GM21367 (cell line): ENCODE results near the gene SAFB.
"Not testable (repeated sequence)": the region's sequence is repeated elsewhere in the genome, so short reads cannot be mapped to it uniquely, and the experiment has no call there.

Source experiments
- ATAC-seq: cut with Tn5 transposase; IDR thresholded peaks from one replicate; pipeline ENCODE4 v1.9.1; 2021; ENCODE audit not compliant: unreplicated experiment

The SAFB gene

DNA sequence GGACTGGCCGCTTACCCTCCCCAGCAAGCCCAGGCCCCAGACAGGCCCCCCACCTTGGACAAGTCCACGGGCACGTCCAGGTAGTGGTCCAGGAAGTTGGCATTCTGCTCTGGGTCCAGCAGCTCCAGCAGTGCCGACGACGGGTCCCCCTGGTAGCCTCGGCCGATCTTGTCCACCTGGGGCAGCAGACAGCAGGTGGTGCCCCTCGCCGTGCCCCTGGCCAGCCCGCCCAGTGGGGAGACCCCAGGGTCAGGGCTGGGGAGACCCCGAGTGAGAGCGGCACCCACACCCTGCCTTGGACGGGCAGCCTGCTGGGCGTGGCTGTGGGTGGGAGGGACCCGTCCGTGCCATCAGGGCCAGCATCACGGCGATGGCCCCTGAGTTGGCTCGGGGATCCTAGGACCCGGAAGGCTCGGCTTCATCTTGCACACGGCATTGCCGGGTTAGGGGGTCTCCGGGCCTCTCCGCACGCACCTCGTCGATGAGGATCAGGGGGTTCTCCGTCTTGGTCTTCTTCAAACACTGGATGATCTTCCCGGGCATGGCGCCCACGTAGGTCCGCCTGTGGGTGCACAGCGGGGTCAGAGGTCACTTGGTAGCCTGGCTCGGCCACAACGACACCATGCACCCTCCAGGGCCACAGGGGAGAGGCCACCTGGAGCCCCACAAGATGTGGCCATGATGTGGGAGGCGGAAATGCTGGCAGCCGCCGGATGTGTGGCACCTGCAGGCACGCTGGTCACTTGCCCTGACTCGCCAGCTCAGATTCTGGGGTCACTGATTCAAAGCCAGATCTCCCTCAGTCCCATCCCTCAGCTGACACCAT is 73.5 kb downstream of the SAFB start:
- no peak for ATAC-seq

DNA sequence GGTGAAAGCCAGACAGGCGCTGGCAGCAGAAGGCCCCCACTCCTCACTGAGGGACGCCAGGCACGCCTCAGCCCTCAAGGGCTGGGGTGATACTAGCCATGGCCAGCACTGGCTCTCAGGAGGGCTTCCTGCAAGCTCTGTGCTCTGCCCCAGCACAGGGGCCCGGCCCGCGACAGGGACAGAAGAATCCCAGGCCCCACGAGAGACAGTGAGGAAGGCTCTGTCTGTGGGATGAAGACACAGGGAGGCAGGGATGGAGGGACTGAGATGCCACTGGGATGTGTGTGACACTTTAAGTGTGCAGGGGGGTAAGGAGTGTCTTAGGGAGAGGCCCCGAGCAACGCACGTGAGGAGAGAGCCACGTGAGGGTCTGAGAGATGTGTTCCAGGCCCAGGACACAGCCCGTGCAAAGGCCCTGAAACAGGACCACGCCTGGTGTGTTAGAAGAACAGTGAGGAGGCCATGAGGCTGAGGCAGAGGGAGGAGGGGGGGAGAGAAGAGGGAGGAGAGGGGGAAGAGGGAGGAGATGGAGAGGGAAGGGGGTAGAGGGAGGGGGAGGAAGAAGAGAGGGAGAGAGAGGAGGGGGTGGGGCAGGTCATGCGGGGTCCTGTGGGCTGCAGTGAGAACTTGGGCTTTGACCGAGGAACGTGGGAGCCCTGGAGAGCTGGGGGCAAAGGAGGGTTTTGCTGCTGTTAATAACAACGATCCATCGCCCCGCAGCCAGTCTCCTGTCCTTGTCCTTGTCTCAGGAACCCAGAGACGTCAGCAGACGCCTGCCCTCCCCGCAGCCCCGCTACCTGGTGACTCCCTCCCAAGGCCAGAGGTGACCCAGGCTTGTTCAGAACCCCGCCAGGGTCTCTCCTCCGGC is 74.4 kb downstream of the SAFB start:
- no peak for ATAC-seq

DNA sequence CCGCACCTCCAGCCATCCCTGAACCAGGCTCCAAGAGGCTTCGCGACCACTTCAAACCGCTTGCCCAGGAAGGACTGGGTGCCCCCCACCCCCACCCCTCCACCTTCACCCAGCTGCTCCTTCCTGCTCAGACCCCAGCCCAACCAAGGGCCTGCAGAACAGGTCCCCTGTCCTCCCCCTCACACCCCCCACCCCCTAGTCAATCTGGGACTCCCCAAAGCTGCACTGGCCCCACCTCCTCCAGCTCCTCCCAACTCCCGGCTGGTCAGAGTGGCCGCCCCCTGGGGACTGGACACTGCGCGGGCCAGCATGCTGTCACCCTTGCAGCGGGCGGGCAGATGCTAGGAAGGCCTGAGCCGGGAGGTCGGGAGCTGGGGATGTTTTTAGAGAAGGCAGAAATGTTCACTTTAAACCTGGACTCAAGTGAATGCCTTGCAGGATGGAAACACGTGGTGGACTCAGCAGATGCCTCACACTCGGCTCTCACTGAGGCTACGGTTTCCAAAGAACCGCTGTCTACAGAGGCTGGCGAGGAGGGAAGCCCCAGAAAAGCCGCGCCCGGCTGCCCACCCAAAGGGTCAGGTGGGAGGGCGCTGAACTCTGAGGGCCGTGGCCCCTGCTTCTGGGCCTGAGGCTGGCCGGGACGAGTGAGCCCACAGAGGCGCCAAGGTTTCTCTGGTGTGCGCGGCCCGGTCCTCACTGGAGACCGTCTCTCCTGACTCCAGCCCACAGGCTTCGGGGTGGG is 75.2 kb downstream of the SAFB start:
- ATAC-seq: no peak

DNA sequence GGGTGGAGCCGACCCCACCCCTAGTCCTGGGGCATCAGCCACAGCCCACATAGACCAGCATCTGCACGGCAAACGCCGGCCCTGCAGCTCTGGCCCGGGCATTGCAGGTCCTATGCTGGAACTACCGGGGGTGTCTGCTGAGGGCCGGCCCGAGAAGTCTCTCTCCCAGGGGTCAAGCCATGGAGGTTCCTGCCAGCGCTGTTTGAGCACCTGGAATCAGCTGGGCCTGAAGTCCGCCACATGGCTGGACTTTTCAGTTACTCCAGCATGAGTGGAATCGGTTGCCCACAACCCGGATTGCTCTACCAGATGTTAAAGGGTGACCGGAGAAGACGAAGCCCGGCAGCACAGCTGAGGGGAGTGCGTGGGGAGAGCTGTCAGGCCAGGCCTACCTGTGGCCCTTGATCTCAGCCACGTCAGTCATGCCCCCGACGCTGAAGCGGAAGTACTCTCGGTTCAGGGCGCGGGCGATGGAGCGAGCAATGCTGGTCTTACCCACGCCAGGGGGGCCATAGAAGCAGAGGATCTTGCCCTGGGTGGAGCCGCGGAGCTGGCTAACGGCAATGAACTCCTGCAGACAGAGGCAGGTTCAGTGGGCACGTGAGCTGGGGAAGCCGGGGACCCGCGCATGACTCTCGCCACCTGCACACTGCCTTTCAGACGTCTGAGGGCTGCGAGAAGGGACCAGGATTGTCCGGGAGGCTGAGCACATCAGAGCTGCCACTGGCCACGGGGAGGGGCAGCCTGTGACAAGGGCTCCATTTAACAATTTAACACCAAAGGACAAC is 75.9 kb downstream of the SAFB start:
- no peak for ATAC-seq

DNA sequence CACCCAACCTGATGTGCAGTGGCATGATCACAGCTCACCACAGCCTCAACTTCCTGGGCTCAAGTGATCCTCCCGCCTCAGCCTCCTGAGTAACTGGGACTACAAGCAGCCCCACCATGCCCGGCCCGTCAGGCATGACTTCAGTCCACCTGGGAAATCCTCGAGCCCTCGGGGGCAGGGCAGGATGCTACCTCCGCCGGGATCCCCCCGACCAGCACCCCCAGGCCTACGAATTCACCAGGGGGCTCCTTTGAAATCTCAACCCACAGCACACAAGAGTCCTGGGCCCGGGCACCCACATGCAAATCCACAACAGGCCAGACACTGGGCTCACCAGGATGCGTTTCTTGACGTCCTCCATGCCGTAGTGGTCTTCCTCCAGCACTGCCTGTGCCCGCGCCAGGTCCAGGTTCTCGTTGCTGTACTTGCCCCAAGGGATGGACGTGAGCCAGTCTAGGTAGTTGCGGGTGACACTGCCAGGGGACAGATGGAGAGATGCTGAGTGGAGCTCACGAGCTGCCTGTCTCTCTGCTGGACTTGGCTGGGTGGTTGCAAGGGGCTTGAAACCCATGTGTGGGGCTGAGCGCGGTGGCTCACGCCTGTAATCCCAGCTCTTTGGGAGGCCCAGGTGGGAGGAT is 77.7 kb downstream of the SAFB start:
- no peak for ATAC-seq

DNA sequence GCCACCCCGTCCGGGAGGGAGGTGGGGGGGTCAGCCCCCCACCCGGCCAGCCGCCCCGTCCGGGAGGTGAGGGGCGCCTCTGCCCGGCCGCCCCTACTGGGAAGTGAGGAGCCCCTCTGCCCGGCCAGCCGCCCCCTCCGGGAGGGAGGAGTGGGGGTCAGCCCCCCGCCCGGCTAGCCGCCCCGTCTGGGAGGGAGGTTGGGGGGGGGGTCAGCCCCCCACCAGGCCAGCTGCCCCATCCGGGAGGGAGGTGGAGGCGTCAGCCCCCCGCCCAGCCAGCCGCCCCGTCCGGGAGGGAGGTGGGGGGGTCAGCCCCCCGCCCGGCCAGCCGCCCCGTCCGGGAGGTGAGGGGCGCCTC is 79.1 kb downstream of the SAFB start:
- not testable (repeated sequence) for ATAC-seq

DNA sequence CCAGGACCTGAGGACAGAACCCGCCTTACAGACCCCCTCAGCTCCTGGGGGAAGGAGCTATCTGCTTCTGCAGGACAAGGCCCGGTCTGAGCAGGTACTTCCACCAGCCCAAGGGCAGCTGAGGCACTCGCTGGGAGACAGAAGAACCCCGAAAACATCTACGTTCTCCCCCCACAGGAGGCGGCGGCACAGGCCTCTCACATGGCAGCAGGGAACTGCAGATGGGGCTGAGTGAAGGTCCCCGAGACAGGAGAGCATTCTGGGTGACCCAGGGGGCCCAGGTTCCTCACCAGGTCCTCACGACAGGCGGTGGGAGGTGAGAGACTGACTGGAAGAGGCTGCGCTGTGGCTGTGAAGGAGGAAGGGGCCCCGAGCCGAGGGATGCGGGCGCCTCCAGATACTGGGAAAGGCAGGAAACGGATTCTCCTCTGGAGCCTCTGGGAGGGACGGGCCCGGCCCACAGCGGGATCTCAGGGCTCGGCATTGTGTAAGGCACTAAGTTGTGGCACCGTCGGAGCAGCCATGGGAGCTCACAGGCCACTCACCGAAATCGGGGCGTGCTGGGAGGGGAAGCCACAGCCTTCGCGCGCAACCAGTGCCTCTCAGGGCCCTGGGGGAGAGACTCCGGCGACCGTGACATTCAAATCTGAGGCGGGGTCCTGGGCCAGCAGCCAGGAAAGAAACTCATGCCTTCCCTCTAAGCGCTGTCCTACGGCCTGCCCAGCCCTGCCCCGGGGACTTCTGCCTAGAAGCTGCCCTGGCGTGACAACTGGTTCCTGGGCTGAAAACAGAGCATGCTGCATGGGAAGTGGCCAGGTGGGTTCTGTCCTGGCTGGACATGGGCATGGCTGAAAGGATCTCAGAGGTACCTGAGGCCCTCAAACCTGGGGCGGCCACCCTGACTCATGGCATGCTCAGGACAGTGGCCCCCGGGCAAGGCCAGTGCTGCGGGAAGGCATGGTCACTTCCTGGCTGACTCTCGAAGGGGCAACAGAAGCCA is 81.2 kb downstream of the SAFB start:
- no peak for ATAC-seq

DNA sequence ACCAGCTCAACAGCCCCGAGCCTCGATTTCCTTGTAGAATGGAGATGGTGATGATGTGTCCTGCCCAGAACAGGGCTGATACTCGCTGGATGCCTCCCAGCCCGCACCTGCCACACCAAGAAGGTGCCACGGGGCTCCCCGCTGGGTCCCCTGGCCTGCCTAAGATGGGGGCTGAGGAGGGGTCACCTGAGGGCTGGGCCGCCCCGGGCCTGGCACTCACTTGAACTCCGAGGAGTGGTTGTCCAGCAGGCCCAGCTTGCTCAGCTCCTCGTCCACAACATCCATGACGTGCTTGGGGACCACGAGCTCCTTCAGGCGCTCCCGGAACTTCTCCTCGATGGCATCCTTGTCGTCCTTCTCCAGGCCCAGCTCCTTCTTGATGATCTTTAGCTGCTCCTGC is 82.7 kb downstream of the SAFB start:
- no peak for ATAC-seq

DNA sequence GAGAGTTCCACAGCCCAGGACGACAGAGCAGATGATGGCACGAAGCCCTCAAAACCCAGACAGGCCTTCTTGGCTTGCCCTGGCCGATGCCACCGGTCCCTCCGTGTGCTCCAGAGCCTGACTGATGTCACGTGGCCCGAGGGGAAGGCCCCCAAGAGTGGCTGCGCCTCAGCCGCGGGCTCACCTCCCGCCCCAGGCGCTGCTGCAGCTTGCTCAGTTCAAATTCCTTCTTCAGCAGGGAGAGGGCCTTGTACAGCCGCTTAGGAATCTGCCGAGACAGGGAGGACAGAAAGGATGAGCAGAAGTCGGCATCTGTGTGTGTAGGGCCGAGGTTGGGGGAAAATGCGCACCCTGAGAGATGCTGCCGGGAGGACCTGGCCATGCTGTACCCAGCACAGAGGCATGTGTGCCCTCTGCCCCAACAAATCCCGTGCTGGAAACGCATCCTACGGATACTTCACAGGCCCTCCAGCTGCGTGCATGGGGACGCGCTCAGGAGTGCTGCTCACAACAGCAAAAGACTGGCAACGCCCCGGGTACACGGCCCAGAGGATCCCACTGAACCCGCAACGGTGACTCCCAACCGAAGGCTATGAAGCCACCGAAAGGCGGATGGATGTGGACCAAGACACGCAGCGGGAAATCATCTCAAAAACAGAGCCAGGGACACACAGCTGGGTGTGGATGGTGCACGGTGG is 84.1 kb downstream of the SAFB start:
- no peak for ATAC-seq

DNA sequence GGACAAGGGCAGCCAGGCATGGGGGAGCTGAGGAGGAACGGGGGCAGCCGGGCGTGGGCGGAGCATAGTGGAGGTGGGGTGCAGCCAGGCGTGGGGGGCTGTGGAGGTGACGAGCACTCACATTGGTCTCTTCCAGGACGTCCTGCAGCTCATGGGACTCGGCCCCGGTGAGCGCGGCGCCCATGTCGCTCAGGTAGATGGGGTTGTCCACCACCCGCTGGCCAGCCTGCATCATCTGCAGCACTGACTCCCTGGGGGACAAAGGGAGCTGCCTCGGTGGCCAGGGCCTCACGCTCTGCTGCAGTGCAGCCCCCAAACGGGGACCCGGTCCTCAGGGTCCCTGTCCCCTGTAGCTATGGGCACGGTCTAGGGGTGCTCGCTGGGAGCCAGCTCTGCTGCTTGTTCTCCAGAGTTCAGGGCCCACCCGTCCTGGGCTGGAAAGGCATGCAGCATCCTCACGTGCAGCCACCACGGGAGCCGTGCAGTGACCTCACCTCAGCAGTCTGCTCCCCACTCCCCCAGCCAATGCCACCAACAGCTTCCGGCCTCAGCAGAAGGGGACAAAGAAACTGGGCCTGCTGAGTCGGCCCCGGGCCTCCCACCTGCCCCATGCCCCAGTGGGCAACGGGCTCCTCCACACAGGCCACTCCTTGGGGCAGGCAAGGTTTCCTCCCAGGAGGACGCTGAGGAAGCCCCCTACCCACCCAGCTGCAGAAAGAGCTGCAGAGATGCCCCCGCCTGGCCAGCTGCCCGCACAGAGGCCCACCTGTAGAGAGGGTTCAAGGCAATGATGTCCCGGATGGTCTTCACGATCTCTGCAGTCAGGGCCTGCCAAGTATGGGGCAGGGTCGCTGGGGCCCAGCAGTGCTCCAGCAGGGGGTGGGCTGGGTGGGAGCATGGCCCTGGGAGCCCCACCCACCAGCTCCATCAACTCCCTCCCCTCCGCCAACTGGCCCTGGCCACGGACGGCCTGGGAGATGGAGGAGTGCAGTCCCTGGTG is 85.0 kb downstream of the SAFB start:
- ATAC-seq: no peak

DNA sequence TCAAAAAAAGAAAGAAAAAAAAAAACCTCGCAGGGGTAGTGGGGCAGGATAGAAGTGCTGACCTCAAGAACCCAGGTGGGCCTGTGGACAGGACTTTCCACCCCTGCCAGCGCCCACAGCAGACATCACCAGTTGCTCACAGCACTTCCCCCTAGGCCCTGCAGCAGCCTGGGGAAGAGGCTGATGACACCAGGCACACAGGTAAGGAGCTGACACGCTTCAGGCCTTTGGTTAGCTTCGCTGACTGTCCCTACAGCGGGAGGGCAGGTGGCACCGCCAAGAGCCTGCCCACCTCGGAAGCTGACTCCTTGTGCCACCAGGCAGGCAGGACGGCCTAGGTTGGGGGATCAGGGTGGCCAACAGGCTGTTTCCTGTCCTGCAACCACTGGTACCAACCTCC is 88.1 kb downstream of the SAFB start:
- ATAC-seq: no peak

DNA sequence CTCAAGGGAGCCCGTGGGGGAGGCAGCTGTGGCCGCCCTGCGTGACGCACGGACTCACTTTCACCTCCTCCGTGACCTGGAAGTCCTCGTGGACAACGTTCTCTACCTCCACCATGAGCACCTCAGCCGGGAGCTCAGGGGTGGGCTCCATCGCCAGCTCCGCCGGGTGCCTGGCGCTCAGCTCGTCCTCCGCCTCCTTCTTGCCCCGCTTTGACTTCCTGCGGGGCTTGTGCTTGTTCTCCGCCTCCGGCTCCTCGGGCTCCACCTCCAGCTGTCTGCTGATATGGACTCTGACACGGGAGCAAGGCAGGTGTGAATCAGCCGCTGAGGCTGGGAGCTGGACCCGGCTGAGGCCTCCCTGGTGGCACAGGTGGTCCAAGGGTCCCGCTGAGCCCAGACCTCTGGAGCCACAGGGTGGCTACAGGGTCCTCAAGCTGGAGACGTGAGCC is 88.9 kb downstream of the SAFB start:
- no peak for ATAC-seq

DNA sequence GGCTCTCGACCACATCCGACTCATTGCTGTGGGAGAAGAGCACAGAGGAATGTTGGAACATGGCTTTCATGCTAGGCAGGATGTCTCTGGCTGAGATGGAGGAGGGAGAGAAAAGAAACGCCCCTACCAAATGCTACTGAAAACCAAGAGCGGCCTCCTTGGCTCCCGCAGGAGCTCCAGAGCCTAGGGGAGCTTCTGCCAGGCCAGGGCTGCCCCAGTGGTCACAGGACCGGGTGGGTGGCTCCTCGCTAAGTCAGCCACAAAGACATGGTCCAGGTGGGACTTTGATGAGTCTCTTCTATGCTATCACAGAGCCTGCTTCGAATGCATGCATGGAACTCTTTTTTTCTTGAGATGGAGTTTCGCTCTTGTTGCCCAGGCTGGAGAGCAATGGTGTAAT is 90.3 kb downstream of the SAFB start:
- ATAC-seq: no peak

DNA sequence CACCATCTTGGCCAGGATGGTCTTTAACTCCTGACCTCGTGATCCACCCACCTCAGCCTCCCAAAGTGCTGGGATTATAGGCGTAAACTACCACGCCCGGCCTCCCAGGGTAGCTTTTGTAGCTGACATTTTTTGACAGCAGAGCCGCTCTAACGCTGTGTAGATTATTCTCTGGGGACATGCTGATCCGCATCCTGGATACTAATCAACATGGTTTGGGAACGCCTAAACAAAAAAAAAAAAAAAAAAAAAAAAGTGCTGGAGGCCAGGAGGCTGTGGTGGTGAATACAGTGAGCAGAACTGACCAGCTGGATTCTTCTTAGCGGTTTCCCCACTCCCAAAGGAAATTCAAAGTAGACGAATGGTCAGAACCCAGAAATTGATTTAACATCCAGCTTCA is 91.9 kb downstream of the SAFB start:
- no peak for ATAC-seq

DNA sequence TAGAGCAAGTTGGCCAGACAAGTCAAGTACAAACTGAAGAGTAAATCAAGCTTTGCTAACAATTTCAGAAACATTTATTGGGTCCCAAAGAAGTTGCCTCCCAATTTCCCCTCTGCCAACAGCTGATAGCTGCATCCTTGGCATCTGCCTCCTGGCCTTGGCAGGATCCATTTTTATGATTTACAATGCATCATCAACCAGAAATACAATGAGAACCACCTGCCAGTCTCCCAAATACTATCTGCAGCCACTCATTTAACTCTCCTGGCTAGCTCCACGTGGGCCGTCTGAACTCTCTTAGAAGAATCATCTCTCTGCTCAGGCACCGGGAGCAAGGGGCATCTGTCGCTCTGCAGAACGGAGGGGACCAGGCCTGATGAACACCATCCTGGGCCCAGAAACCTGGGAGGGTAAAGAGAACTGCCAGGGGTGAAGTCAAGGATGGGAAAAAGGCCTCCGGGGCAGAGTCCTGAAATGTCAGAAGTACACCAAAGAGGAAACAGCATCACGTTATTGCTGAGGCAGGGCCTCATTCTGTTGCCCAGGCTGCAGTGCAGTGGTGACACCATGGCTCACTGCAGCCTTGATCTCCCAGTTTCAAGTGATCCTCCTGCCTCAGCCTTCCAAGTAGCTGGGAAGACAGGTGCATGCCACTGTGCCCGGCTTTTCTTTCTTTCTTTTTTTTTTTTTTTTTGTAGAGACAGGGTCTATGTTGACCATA is 94.5 kb downstream of the SAFB start:
- no peak for ATAC-seq
